HL-60 (cell line): ENCODE data around the gene NRXN3.

ENCODE experiments used
- POLR2AphosphoS5 ChIP-seq: IDR thresholded peaks from 2 replicates; pipeline ENCODE4 v1.6.1; 2012; ENCODE audit warnings: low read depth
- SPI1 ChIP-seq: IDR thresholded peaks from 2 replicates; pipeline ENCODE4 v1.6.1; 2012; ENCODE audit warnings: low read depth, mild to moderate bottlenecking, borderline replicate concordance
- TF ChIP-seq, protein P1 (sequence below): IDR thresholded peaks from one replicate; pipeline ENCODE4 v1.5.1; 2011; ENCODE audit warnings: low read length, control low read depth, inconsistent platforms; ENCODE audit not compliant: insufficient read depth
- TF ChIP-seq, protein P2 (sequence below): IDR thresholded peaks from 2 replicates; pipeline ENCODE4 v1.6.1; 2012; ENCODE audit warnings: low read depth; ENCODE audit not compliant: insufficient replicate concordance

GRCh38 chr14:78325911-78326310 lies 155.7 kb downstream of the NRXN3 start:
- TF ChIP-seq POLR2AphosphoS5 (no peak), SPI1 (no peak)
- TF ChIP-seq, protein P1, sequence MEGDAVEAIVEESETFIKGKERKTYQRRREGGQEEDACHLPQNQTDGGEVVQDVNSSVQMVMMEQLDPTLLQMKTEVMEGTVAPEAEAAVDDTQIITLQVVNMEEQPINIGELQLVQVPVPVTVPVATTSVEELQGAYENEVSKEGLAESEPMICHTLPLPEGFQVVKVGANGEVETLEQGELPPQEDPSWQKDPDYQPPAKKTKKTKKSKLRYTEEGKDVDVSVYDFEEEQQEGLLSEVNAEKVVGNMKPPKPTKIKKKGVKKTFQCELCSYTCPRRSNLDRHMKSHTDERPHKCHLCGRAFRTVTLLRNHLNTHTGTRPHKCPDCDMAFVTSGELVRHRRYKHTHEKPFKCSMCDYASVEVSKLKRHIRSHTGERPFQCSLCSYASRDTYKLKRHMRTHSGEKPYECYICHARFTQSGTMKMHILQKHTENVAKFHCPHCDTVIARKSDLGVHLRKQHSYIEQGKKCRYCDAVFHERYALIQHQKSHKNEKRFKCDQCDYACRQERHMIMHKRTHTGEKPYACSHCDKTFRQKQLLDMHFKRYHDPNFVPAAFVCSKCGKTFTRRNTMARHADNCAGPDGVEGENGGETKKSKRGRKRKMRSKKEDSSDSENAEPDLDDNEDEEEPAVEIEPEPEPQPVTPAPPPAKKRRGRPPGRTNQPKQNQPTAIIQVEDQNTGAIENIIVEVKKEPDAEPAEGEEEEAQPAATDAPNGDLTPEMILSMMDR: no peak
- TF ChIP-seq, protein P2, sequence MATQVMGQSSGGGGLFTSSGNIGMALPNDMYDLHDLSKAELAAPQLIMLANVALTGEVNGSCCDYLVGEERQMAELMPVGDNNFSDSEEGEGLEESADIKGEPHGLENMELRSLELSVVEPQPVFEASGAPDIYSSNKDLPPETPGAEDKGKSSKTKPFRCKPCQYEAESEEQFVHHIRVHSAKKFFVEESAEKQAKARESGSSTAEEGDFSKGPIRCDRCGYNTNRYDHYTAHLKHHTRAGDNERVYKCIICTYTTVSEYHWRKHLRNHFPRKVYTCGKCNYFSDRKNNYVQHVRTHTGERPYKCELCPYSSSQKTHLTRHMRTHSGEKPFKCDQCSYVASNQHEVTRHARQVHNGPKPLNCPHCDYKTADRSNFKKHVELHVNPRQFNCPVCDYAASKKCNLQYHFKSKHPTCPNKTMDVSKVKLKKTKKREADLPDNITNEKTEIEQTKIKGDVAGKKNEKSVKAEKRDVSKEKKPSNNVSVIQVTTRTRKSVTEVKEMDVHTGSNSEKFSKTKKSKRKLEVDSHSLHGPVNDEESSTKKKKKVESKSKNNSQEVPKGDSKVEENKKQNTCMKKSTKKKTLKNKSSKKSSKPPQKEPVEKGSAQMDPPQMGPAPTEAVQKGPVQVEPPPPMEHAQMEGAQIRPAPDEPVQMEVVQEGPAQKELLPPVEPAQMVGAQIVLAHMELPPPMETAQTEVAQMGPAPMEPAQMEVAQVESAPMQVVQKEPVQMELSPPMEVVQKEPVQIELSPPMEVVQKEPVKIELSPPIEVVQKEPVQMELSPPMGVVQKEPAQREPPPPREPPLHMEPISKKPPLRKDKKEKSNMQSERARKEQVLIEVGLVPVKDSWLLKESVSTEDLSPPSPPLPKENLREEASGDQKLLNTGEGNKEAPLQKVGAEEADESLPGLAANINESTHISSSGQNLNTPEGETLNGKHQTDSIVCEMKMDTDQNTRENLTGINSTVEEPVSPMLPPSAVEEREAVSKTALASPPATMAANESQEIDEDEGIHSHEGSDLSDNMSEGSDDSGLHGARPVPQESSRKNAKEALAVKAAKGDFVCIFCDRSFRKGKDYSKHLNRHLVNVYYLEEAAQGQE: no peak
